Activated T-helper 9 cell treated with anti-CD3 and anti-CD28 coated beads, Interleukin-2, amount 50 U/mL, for 16 hours (primary cell): Measurements from ENCODE around the gene MUCL3.
A peak's percentile ranks its signal among the peaks of the same experiment; 100 is the strongest.
"Not testable (repeated sequence)": the region's sequence is repeated elsewhere in the genome, so short reads cannot be mapped to it uniquely, and the experiment has no call there.

Source experiments
- DNase-seq: peaks from one replicate; pipeline ENCODE4 v3.0.0-alpha.2; 2020; ENCODE audit warnings: low read depth

Gene MUCL3

GRCh38 chr6:30939473-30939872 is 1.3 kb upstream of the MUCL3 start:
- DNase-seq = no peak

- no peak for DNase-seq
Observed at GRCh38 chr6:30942338-30943060, 1.7 kb downstream of the MUCL3 start.

GRCh38 chr6:30944051-30944450 is 3.3 kb downstream of the MUCL3 start:
- DNase-seq = no peak

DNA sequence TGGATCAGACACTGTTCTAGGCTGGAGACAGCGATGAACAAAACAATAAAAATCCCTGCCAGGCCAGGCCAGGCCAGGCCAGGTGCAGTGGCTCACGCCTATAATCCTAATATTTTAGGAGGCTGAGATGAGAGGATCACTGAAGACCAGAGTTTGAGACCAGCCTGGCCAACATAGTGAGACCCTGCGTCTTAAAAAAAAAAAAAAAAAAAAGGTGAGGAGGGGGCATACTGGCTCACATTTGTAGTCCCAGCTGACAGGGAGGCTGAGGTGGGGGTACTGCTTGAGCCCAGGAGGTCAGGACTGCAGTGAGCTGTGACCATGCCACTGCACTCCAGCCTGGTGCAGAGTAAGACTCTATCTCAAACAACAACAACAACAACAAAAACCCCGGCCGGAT is 4.5 kb downstream of the MUCL3 start:
- no peak for DNase-seq

- no peak for DNase-seq
Observed at GRCh38 chr6:30947231-30947630, 6.5 kb downstream of the MUCL3 start.

DNA sequence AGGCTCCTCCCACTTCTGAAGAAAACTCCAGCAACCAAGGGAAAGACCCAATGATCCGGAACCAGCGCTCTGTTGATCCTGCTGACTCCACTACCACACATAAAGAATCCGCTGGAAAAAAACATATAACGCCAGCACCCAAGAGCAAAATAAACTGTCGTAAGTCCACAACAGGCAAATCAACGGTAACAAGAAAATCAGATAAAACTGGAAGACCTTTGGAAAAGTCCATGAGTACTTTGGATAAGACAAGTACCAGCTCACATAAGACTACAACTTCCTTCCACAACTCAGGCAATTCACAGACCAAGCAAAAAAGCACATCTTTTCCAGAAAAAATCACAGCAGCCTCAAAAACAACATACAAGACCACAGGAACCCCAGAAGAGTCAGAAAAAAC is 8.0 kb downstream of the MUCL3 start:
- DNase-seq = no peak

GRCh38 chr6:30951907-30952469 is 11.2 kb downstream of the MUCL3 start:
- DNase-seq = no peak

DNA sequence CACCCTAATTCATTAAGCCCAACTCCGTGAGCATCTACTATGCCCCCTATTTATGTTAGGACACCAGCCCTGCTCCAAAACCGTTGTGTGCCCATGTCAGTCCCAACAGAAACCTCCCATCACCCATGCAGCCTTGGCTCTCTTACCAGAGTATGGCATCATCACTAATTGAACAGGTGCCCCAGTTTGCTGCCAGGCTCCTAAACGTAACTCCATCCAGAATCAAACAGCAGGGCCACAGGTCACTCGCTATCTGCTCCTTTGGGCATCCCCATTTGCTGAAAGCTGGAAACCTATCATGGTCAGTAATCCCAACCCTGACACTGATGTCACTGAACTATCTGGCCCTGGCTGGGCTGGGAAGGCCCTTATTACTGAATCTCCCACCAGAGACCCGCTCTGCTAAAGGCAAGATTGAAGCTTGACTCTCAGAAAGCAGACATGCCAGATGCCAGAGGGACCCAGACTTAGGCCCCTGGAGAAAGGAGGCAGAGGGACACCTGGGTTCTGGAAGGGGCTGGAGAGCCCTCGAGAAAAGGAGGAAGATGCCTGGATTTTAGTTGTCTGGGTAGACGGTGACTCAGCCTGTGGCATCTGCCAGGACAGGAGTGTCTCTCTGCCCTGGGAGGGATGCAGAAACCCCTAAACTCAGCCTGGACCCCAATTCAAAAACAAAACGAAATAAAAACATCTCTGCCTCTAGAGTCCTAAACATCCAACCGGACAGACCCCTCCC is 14.0 kb downstream of the MUCL3 start:
- no peak for DNase-seq

DNA sequence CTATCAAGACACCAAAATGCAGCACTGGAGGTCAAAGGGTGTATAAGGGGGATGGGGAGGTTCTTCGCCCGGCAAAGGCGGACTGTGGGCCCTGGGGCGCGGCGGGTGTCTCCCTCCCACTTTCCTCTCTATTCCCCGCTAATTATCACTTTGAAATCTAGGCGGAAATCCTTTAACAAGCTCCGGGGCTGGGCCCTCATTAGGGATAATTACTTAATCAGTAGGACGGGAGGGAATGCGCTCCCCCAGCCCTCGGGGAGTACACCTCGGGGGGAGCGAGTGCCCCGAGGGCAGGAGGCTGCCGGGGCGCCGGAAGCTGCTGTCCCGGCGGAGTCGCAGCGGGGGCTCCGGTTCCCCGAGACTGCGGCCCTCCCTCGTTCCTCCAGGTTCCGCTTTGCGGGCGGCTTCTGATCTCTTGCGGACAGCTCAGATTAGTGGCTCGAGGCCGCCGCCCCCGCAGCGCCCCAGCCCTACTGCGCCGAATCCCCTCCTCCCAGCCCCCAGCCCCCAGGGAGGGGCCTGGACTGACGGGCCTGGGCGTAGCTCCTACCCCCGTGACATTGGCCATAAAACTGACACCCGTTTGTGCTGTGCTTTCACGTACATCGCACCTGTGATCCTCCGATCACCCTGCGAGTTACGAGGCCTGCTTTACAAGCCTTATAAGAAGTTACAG is 14.7 kb downstream of the MUCL3 start:
- peak; percentile 65 for DNase-seq

DNA sequence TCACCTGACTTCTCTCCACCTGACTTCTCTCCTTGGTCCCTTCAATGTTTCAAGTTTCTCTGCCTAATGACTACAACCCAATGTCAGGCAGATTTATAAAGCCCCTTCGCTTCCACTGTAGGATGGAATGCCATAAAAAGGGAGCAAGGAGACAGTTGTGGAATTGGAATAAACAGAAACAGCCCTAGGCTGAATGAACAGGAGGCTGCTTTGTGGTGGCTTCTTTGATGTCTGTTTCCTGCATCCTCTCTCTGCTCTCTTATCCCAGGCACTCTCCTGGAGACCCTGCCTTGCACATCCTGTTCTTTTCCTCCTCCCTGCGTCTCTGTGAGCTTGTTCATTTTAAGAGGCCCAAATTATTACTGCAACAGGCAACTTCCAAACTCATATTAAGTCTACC is 16.9 kb downstream of the MUCL3 start:
- no peak for DNase-seq

DNA sequence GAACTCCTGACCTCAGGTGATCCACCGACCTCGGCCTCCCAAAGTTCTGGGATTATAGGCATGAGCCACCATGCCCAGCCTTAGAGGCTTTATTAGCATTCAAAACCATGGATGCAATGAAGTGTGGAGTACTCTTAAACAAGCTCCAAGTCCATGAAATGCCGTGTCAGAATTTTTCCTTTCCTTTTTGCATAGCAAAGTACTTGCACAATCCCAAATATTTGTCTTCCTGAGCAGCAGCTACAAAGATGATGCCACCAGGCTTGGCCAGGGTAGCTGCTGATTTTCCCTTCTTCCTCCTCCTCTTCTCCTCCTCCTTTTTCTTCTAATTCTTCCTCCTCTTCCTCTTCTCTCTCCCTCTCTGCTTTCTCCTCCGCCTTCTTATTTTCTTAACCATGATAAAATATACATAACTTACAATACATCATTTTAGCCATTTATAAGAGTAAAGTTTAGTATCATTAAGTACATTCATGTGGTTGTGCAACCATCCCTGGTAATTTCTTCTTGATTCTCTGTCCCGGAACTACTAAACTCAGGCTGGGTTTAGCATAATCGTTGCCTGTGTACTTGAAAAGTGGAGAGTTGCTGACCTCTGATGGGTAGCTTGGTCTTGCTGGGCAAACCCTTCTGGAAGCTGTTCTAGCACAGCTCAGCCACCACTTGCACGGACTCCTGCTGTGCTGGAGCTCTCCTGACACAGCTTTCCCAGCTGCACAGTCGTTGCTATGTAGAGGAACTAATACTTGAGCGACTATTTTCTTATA is 20.3 kb downstream of the MUCL3 start:
- no peak for DNase-seq

DNA sequence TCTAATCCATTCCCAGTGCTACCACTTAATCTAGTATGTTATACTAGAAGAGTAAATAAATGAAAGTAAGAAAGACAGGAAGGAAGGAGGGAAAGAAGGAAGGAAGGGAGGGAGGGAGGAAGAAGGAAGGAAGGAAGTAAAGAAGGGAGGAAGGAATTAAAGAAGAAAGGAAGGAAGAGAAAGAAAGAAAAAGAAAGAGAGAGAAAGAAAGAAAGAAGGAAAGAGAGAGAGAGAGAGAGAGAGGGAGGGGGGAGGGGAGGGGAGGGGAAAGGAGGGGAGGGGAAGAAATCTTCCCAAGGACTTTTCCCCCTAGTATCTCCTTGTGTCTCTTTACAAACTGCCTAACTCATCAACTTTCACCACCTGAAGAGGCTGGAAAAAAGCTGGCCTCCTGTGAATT is 21.9 kb downstream of the MUCL3 start:
- DNase-seq = no peak

- DNase-seq = no peak
Observed at GRCh38 chr6:30963641-30964040, 22.9 kb downstream of the MUCL3 start.

GRCh38 chr6:30964075-30964474 is 23.3 kb downstream of the MUCL3 start:
- DNase-seq = no peak

- DNase-seq = no peak
Observed at GRCh38 chr6:30965140-30965601, 24.4 kb downstream of the MUCL3 start.

DNA sequence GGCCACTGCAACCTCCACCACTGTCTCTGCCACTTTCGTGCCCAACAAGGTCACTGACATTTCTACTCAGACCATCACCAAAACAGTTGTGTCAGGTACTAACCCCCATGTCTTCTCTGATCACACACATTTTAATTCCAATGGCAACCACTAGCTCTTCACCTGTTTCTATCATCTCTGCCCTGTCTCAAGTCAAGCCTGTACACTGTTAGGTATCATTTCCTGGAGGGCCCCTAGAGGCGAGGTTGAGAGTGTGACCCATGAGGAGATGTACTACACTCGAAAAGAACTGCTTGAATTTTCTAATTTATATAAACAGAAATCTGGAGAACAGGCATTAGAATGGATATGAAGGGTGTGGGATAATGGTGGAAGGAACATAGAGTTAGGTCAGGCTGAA is 25.4 kb downstream of the MUCL3 start:
- no peak for DNase-seq

DNA sequence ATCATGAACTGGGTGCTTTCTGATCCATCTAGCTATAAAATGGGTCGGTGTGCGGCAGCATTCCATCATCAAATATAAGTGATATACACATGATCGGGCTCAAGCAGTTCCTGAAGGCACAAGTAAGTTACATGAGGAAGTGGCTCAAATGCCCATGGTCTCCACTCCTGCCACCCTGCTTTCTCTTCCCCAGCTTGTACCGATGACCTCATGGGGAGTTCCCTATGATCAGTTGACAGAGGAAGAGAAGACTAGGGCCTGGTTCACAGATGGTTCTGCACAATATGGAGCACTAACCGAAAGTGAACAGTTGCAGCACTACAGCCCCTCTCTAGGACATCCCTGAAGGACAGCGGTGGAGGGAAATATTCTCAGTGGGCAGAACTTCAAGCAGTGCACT is 28.4 kb downstream of the MUCL3 start:
- not testable (repeated sequence) for DNase-seq

DNA sequence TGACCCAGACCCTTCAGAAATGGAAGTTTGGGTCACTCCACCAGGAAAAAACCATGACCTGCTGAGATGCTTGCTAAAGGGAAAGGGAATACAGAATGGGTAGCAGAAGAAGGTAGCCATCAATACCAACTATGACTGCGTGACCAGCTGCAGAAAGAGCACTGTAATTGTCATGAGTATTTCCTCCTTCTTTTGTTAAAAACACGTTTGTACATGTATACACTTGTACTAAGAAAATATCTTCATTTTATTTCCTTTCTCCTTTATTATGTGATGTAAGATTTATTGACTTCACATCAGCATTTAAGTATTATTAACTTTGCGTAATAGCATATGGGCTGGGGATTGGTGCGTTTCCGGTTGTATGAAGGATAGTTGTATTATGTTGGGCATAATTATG is 30.2 kb downstream of the MUCL3 start:
- DNase-seq = no peak

DNA sequence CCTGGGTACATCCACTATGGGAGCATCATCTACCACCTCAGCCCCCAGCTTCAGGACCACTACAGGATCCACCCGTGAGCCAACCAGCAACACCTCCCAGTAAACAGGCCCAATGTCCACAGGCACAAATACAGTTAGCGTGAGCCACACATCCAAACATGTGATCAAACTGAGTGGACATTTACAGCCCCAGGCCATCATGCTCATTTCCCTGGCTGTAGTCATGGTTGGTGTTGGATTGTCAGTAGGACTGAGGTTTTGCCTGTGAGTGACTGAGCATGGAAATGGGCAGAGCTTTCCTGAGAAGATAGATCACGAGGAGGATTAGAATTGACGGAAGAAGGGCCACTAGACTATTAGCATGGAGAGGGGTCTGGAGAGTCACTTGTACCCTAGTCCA is 32.0 kb downstream of the MUCL3 start:
- DNase-seq = no peak

DNA sequence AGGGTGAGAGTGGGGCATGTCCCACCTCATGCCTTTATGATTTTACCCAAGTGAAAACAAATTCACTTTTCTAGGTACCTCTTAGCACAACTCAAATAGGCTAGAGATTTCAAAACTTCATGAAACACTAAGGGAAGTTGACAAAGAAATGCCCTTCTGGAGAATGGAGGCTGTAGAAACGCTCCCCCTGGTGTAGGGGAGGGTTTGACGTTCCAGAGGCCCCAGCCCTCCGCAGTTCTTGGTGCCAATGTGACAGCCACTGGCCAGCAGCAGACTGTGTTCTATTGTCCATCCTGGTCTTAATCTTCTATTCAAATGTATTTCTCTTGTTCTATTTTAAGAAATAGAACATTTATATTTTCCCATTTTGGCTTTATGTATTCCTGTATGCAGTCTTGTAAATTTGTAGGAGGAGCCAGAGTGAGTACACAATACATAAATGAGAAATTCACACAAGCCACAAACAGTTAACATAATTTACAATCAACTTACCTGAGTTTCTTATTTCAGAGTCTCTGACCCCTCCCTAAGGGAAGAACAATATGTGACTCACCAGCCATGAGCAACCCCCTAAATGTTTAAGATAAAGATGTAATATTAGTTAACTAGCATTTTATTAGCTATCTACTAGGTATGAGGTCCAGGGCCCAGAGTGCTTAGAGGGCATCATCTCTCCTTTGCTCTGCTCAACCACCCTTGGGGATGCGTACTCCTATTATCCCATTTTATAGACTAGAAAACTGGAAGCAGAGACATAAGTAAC is 33.9 kb downstream of the MUCL3 start:
- no peak for DNase-seq

DNA sequence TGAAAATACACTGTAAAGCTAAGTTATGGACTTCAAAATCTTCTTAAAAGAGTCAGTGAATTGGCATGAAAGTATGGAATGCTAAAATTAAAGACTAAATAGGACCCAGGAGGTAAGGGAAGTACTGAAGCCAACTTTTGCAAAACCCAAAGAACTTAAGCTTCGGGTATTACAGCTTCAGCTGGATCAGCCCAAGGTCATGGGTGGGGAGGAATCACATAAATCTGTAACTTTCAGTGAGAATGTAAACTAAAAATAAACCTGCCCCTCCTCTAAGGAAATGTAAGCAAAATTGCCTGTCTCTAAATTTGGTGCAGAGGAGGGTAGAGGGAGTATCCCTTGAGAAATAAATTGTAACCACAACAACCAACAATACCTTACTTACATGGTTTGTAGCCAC is 38.4 kb downstream of the MUCL3 start:
- DNase-seq = no peak
